DMS114 treated with DMSO at 0.1 percent for 48 hours (cell line): ENCODE measurements around the gene TOX2.

Experiments
- DNase-seq: peaks from one replicate; lab custom pipeline; 2025; ENCODE audit not compliant: unreplicated experiment; lab: John Stamatoyannopoulos, UW

TOX2 gene

GRCh38 chr20:44117296-44118184 lies 202.9 kb downstream of the TOX2 start:
- no peak for DNase-seq

GRCh38 chr20:44118185-44119033 lies 203.8 kb downstream of the TOX2 start:
- DNase-seq = no peak
